ENCODE measurements around the gene GALNT10. TPM values are rescaled to one million over a fixed set of nuclear protein-coding genes. Genes with fewer than 3 reads are reported as not detected.

Gene GALNT10
- total RNA-seq, 4 donors from 2014 or later: 11.6 to 16.3 (median 14.8) TPM

- TF ChIP-seq POLR2A (IDR thresholded peaks at IDR 0.05) (no peak), POLR2AphosphoS5 (IDR thresholded peaks at IDR 0.05) (no peak), CTCF (IDR thresholded peaks at IDR 0.05) (no peak), EP300 (IDR thresholded peaks at IDR 0.05) (no peak)
- Histone ChIP-seq H3K27me3 (no peaks in the 10 kb centered on the region), H3K36me3 (peaks cover 24% of the 10 kb centered on the region), H3K27ac (no peak overlapping the region), H3K9me3 (no peaks in the 10 kb centered on the region), H3K4me1 (no peaks in the 10 kb centered on the region), H3K4me3 (no peak overlapping the region)
- no peak for DNase-seq (ENCODE audit: low spot score in 2 of 2)
- WGBS: 89% methylated on average over 12 of the region's 12 CpGs
Observed at GRCh38 chr5:154380263-154380662, 189.7 kb downstream of the GALNT10 start.

GRCh38 chr5:154384480-154385235 lies 194.1 kb downstream of the GALNT10 start:
- no peaks in the 10 kb centered on the region for H3K9me3 ChIP-seq
- no peaks in the 10 kb centered on the region for H3K27me3 ChIP-seq
- 71% methylated on average over 8 of the region's 9 CpGs for WGBS
- no peak overlapping the region for H3K4me3 ChIP-seq
- no peaks in the 10 kb centered on the region for H3K4me1 ChIP-seq
- no peak for DNase-seq (ENCODE audit: low spot score in 2 of 2)
- TF ChIP-seq POLR2AphosphoS5 (IDR thresholded peaks at IDR 0.05) (no peak), EP300 (IDR thresholded peaks at IDR 0.05) (no peak), POLR2A (IDR thresholded peaks at IDR 0.05) (no peak), CTCF (IDR thresholded peaks at IDR 0.05) (no peak)
- H3K36me3 ChIP-seq: peaks cover 28% of the 10 kb centered on the region
- H3K27ac ChIP-seq: no peak overlapping the region

- WGBS: 50% methylated on average over 5 of the region's 8 CpGs
- Histone ChIP-seq H3K9me3 (no peaks in the 10 kb centered on the region), H3K4me1 (no peaks in the 10 kb centered on the region), H3K27ac (no peak overlapping the region), H3K27me3 (no peaks in the 10 kb centered on the region), H3K36me3 (peaks cover 28% of the 10 kb centered on the region), H3K4me3 (no peak overlapping the region)
- no peak for DNase-seq (ENCODE audit: low spot score in 2 of 2)
- no peak for TF ChIP-seq POLR2A (IDR thresholded peaks at IDR 0.05)
- no peak for TF ChIP-seq EP300 (IDR thresholded peaks at IDR 0.05)
- TF ChIP-seq POLR2AphosphoS5 (IDR thresholded peaks at IDR 0.05): no peak
- no peak for TF ChIP-seq CTCF (IDR thresholded peaks at IDR 0.05)
Observed at GRCh38 chr5:154385236-154385512, 194.6 kb downstream of the GALNT10 start.

DNA sequence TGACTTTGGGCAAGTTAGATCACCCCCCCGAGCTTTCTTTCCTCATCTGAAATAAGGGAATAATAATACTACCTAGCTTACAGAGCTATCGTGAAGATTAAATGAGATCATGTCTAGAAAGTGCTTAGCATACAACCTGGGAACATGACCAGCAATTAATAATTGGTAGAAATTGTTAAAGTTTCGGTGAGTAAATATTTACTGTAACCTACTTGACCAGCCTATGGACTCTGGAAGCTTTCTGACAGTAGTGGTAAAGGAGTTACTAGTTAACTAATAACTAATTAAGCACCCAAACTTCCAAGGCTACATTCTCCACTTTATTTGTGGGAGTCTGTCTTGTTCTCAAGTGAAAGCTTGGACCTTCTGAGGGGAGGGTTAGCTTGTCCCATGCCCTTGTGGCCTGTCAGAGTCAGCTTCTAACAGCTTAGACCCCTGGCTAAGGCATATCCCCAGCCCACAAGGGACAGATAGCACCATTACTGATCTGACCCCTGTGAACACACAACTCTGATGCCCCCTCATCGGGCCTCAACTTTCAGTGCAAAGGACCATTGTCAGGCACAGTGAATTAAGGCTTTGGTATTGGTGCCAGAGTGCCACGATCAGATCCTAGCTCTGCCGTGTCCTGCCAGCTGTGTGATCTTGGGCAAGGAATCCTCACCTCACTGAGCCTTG lies 196.6 kb downstream of the GALNT10 start:
- no peaks in the 10 kb centered on the region for H3K27me3 ChIP-seq
- no peaks in the 10 kb centered on the region for H3K9me3 ChIP-seq
- H3K4me3 ChIP-seq: no peak overlapping the region
- H3K36me3 ChIP-seq: peaks cover 23% of the 10 kb centered on the region
- H3K27ac ChIP-seq: no peak overlapping the region
- 91% methylated on average over 6 of the region's 6 CpGs for WGBS
- H3K4me1 ChIP-seq: no peaks in the 10 kb centered on the region
- no peak for TF ChIP-seq CTCF (IDR thresholded peaks at IDR 0.05)
- no peak for TF ChIP-seq POLR2AphosphoS5 (IDR thresholded peaks at IDR 0.05)
- TF ChIP-seq POLR2A (IDR thresholded peaks at IDR 0.05): no peak
- no peak for TF ChIP-seq EP300 (IDR thresholded peaks at IDR 0.05)
- DNase-seq (ENCODE audit: low spot score in 2 of 2): no peak

- no peaks in the 10 kb centered on the region for H3K27me3 ChIP-seq
- WGBS: 90% methylated on average over 2 of the region's 2 CpGs
- H3K4me3 ChIP-seq: no peak overlapping the region
- no peak overlapping the region for H3K27ac ChIP-seq
- no peak for DNase-seq (ENCODE audit: low spot score in 2 of 2)
- H3K4me1 ChIP-seq: no peaks in the 10 kb centered on the region
- TF ChIP-seq POLR2AphosphoS5 (IDR thresholded peaks at IDR 0.05): no peak
- no peak for TF ChIP-seq CTCF (IDR thresholded peaks at IDR 0.05)
- no peak for TF ChIP-seq POLR2A (IDR thresholded peaks at IDR 0.05)
- TF ChIP-seq EP300 (IDR thresholded peaks at IDR 0.05): no peak
- H3K36me3 ChIP-seq: peaks cover 15% of the 10 kb centered on the region
- H3K9me3 ChIP-seq: no peaks in the 10 kb centered on the region
Observed at GRCh38 chr5:154388842-154389241, 198.3 kb downstream of the GALNT10 start.

Data from suprapubic skin (tissue), 4 donors.